Nephron progenitor cell (in vitro differentiated cells): ENCODE results near the gene C1QTNF4.

ENCODE experiments used
- DNase-seq: peaks from one replicate; pipeline ENCODE4 v3.0.0; 2021
- H3K27ac Mint-ChIP-seq: 2 replicates; pipeline ENCODE4 v1.8.0; 2021; ENCODE audit warnings: mild to moderate bottlenecking, moderate library complexity, mixed read lengths
- H3K27me3 Mint-ChIP-seq: 2 replicates; pipeline ENCODE4 v1.8.0; 2021; ENCODE audit warnings: mild to moderate bottlenecking, low read depth, mixed read lengths; ENCODE audit not compliant: poor library complexity
- H3K36me3 Mint-ChIP-seq: 2 replicates; pipeline ENCODE4 v1.8.0; 2021; ENCODE audit warnings: low read depth, mixed read lengths
- H3K4me1 Mint-ChIP-seq: 2 replicates; pipeline ENCODE4 v1.8.0; 2021; ENCODE audit warnings: mixed read lengths
- H3K4me3 Mint-ChIP-seq: 2 replicates; pipeline ENCODE4 v1.8.0; 2021; ENCODE audit warnings: mild to moderate bottlenecking, moderate library complexity, mixed read lengths
- H3K9me3 Mint-ChIP-seq: 2 replicates; pipeline ENCODE4 v1.8.0; 2021; ENCODE audit warnings: mild to moderate bottlenecking, moderate library complexity, mixed read lengths
- CTCF ChIP-seq: fragments of 200-600 bp; sonication (generic); IDR thresholded peaks from 2 replicates; pipeline ENCODE4 v1.5.0; 2021; ENCODE audit warnings: antibody characterized with exemption

C1QTNF4 gene

GRCh38 chr11:47628026-47628425 is 33.8 kb upstream of the C1QTNF4 start:
- Mint-ChIP-seq H3K27me3 (no peaks in the 10 kb centered on the region), H3K27ac (no peak overlapping the region), H3K9me3 (no peaks in the 10 kb centered on the region), H3K36me3 (peaks cover 71% of the 10 kb centered on the region), H3K4me3 (no peak overlapping the region), H3K4me1 (no peaks in the 10 kb centered on the region)
- DNase-seq, result no peak
- TF ChIP-seq CTCF, result no peak

GRCh38 chr11:47626234-47626633 is 32.0 kb upstream of the C1QTNF4 start:
- DNase-seq, result no peak
- Mint-ChIP-seq H3K27ac (no peak overlapping the region), H3K4me1 (no peaks in the 10 kb centered on the region), H3K4me3 (no peak overlapping the region), H3K36me3 (peaks cover 71% of the 10 kb centered on the region), H3K27me3 (no peaks in the 10 kb centered on the region), H3K9me3 (no peaks in the 10 kb centered on the region)
- no peak for TF ChIP-seq CTCF

GRCh38 chr11:47620836-47621378 is 26.7 kb upstream of the C1QTNF4 start:
- H3K9me3 Mint-ChIP-seq, result no peaks in the 10 kb centered on the region
- H3K27ac Mint-ChIP-seq, result no peak overlapping the region
- DNase-seq, result no peak
- H3K4me1 Mint-ChIP-seq, result no peaks in the 10 kb centered on the region
- no peaks in the 10 kb centered on the region for H3K27me3 Mint-ChIP-seq
- H3K4me3 Mint-ChIP-seq, result no peak overlapping the region
- peaks cover 34% of the 10 kb centered on the region for H3K36me3 Mint-ChIP-seq
- no peak for TF ChIP-seq CTCF

- no peaks in the 10 kb centered on the region for H3K27me3 Mint-ChIP-seq
- no peaks in the 10 kb centered on the region for H3K9me3 Mint-ChIP-seq
- H3K27ac Mint-ChIP-seq, result peak overlapping the region; percentile 10
- no peak for DNase-seq
- TF ChIP-seq CTCF, result no peak
- no peak overlapping the region for H3K4me3 Mint-ChIP-seq
- no peaks in the 10 kb centered on the region for H3K4me1 Mint-ChIP-seq
- peaks cover 14% of the 10 kb centered on the region for H3K36me3 Mint-ChIP-seq
Measured at GRCh38 chr11:47617417-47617809, 23.2 kb upstream of the C1QTNF4 start.

- peak; percentile 72 for TF ChIP-seq CTCF
- Mint-ChIP-seq H3K36me3 (peaks cover 12% of the 10 kb centered on the region), H3K27ac (no peak overlapping the region), H3K27me3 (no peaks in the 10 kb centered on the region), H3K9me3 (no peaks in the 10 kb centered on the region), H3K4me3 (no peak overlapping the region), H3K4me1 (no peaks in the 10 kb centered on the region)
- DNase-seq, result peak; percentile 39
Measured at GRCh38 chr11:47616726-47617416, 22.7 kb upstream of the C1QTNF4 start.

- peak overlapping the region; percentile 79 for H3K27ac Mint-ChIP-seq
- peaks cover 21% of the 10 kb centered on the region for H3K36me3 Mint-ChIP-seq
- H3K9me3 Mint-ChIP-seq, result no peaks in the 10 kb centered on the region
- no peaks in the 10 kb centered on the region for H3K4me1 Mint-ChIP-seq
- H3K27me3 Mint-ChIP-seq, result no peaks in the 10 kb centered on the region
- no peak for DNase-seq
- no peak for TF ChIP-seq CTCF
- no peak overlapping the region for H3K4me3 Mint-ChIP-seq
Measured at GRCh38 chr11:47615249-47615648, 21.0 kb upstream of the C1QTNF4 start.
